MM.1S (cell line): ENCODE measurements around the gene ITM2A.

ENCODE experiments used
- DNase-seq: peaks from one replicate; pipeline ENCODE4 v3.0.0-alpha.2; 2015
- H2AFZ ChIP-seq: fragments of 300-600 bp; sonication (generic); 2 replicates; pipeline ENCODE4 v1.6.0; 2016; ENCODE audit warnings: antibody characterized with exemption, low read length
- H3F3A ChIP-seq: fragments of 300-600 bp; sonication (generic); 2 replicates; pipeline ENCODE4 v1.6.1; 2016; ENCODE audit warnings: mild to moderate bottlenecking, antibody characterized with exemption, low read length, moderate library complexity, mixed read lengths; ENCODE audit not compliant: insufficient read depth
- H3K27ac ChIP-seq: fragments of 300-600 bp; sonication (generic); 2 replicates; pipeline ENCODE4 v1.5.1; 2016; ENCODE audit warnings: mild to moderate bottlenecking, low read length
- H3K27me3 ChIP-seq: fragments of 300-600 bp; sonication (generic); replicated peaks from 2 replicates; pipeline ENCODE4 v1.6.0; 2016; ENCODE audit warnings: low read length; ENCODE audit not compliant: insufficient read depth
- H3K36me3 ChIP-seq: fragments of 300-600 bp; sonication (generic); replicated peaks from 2 replicates; pipeline ENCODE4 v1.6.1; 2016; ENCODE audit warnings: mild to moderate bottlenecking, low read length, mixed read lengths; ENCODE audit not compliant: insufficient read depth
- H3K4me1 ChIP-seq: fragments of 300-600 bp; sonication (generic); 2 replicates; pipeline ENCODE4 v1.6.1; 2016; ENCODE audit warnings: low read length, mixed read lengths
- H3K4me2 ChIP-seq: fragments of 300-600 bp; sonication (generic); 2 replicates; pipeline ENCODE4 v1.6.0; 2016; ENCODE audit warnings: low read depth, low read length
- H3K4me3 ChIP-seq: fragments of 300-600 bp; sonication (generic); 2 replicates; pipeline ENCODE4 v1.5.1; 2016; ENCODE audit warnings: low read length, mixed read lengths
- H3K79me2 ChIP-seq: fragments of 300-600 bp; sonication (generic); 2 replicates; pipeline ENCODE4 v1.6.1; 2016; ENCODE audit warnings: mixed run types, low read length, mixed read lengths
- H3K9ac ChIP-seq: fragments of 300-600 bp; sonication (generic); 2 replicates; pipeline ENCODE4 v1.6.1; 2016; ENCODE audit warnings: low read length, mixed read lengths
- H3K9me2 ChIP-seq: fragments of 300-600 bp; sonication (generic); replicated peaks from 2 replicates; pipeline ENCODE4 v1.6.1; 2016; ENCODE audit warnings: mild to moderate bottlenecking, low read length, mixed read lengths; ENCODE audit not compliant: insufficient read depth
- H3K9me3 ChIP-seq: fragments of 300-600 bp; sonication (generic); replicated peaks from 2 replicates; pipeline ENCODE4 v1.6.1; 2016; ENCODE audit warnings: mild to moderate bottlenecking, low read length, mixed read lengths; ENCODE audit not compliant: insufficient read depth
- H4K20me1 ChIP-seq: fragments of 300-600 bp; sonication (generic); 2 replicates; pipeline ENCODE4 v1.6.1; 2016; ENCODE audit warnings: mild to moderate bottlenecking, low read length, moderate library complexity, mixed read lengths; ENCODE audit not compliant: insufficient read depth
- CTCF ChIP-seq: fragments of 300-600 bp; sonication (generic); IDR thresholded peaks from 2 replicates; pipeline ENCODE4 v1.5.1; 2016; ENCODE audit warnings: antibody characterized with exemption, low read length, mixed read lengths
- EZH2 ChIP-seq: fragments of 300-600 bp; sonication (generic); optimal IDR thresholded peaks from 2 replicates; pipeline ENCODE3; 2017; ENCODE audit warnings: low read depth, mild to moderate bottlenecking, antibody characterized with exemption, low read length, mixed read lengths
- EZH2phosphoT487 ChIP-seq: fragments of 300-600 bp; sonication (generic); IDR thresholded peaks from 2 replicates; pipeline ENCODE4 v1.6.1; 2018; ENCODE audit warnings: antibody characterized with exemption, low read length

ITM2A gene

GRCh38 chrX:79371640-79372039 is 4.5 kb upstream of the ITM2A start:
- Histone ChIP-seq H3K4me2 (no peak overlapping the region), H4K20me1 (no peaks in the 10 kb centered on the region), H3K4me1 (no peaks in the 10 kb centered on the region; the same call in 1 of the 2 replicates), H3K27me3 (no peaks in the 10 kb centered on the region), H3K9me3 (no peaks in the 10 kb centered on the region), H3K27ac (no peak overlapping the region), H2AFZ (no peak overlapping the region), H3K9ac (no peak overlapping the region), H3K79me2 (no peaks in the 10 kb centered on the region), H3K36me3 (no peaks in the 10 kb centered on the region), H3F3A (peaks cover 6% of the 10 kb centered on the region; the same call in 1 of the 2 replicates), H3K4me3 (no peak overlapping the region), H3K9me2 (no peaks in the 10 kb centered on the region)
- TF ChIP-seq EZH2phosphoT487, result no peak
- no peak for TF ChIP-seq CTCF
- no peak for TF ChIP-seq EZH2
- DNase-seq, result peak; percentile 6

- H3K9ac ChIP-seq, result no peak overlapping the region
- no peaks in the 10 kb centered on the region for H3K27me3 ChIP-seq
- no peak overlapping the region for H3K4me3 ChIP-seq
- peaks cover 10% of the 10 kb centered on the region for H3F3A ChIP-seq
- no peaks in the 10 kb centered on the region for H3K79me2 ChIP-seq
- DNase-seq, result no peak
- H3K36me3 ChIP-seq, result no peaks in the 10 kb centered on the region
- no peaks in the 10 kb centered on the region for H3K9me3 ChIP-seq
- no peak overlapping the region for H3K4me2 ChIP-seq
- H2AFZ ChIP-seq, result no peak overlapping the region
- no peaks in the 10 kb centered on the region; the same call in 1 of the 2 replicates for H3K4me1 ChIP-seq
- no peak overlapping the region for H3K27ac ChIP-seq
- TF ChIP-seq EZH2 (no peak), EZH2phosphoT487 (no peak), CTCF (no peak)
- H3K9me2 ChIP-seq, result no peaks in the 10 kb centered on the region
- no peaks in the 10 kb centered on the region for H4K20me1 ChIP-seq
Measured at GRCh38 chrX:79371101-79371500, 4.0 kb upstream of the ITM2A start.

GRCh38 chrX:79369871-79370270 is 2.7 kb upstream of the ITM2A start:
- Histone ChIP-seq H3K4me1 (peaks cover 3% of the 10 kb centered on the region; the same call in 1 of the 2 replicates), H3K4me2 (no peak overlapping the region), H3F3A (peaks cover 10% of the 10 kb centered on the region), H3K4me3 (no peak overlapping the region), H3K36me3 (no peaks in the 10 kb centered on the region), H4K20me1 (no peaks in the 10 kb centered on the region), H2AFZ (no peak overlapping the region), H3K79me2 (no peaks in the 10 kb centered on the region), H3K9ac (no peak overlapping the region), H3K27ac (no peak overlapping the region), H3K9me2 (no peaks in the 10 kb centered on the region), H3K27me3 (no peaks in the 10 kb centered on the region), H3K9me3 (no peaks in the 10 kb centered on the region)
- no peak for DNase-seq
- TF ChIP-seq CTCF (no peak), EZH2 (no peak), EZH2phosphoT487 (no peak)
